ENCODE data around the gene PRRX2.

DNA sequence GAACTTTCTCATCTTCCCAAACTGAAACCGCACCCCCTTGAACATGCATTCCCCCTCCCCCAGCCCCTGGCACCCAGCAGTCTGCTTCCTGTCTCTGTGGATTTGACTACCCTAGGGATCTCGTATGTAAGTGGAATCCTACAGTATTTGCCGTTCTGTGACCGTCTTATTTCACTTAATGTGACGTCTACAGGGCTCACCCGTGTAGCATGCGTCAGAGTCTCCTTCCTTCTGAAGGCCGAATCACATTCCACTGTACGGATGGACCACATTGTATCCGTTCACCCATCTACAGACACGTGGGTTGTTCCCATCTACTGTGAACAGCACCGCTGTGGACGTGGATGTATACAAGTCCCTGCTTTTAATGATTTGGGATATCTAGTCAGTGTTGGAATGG, 4.5 kb downstream of the PRRX2 start:
- TF ChIP-seq, protein P1, sequence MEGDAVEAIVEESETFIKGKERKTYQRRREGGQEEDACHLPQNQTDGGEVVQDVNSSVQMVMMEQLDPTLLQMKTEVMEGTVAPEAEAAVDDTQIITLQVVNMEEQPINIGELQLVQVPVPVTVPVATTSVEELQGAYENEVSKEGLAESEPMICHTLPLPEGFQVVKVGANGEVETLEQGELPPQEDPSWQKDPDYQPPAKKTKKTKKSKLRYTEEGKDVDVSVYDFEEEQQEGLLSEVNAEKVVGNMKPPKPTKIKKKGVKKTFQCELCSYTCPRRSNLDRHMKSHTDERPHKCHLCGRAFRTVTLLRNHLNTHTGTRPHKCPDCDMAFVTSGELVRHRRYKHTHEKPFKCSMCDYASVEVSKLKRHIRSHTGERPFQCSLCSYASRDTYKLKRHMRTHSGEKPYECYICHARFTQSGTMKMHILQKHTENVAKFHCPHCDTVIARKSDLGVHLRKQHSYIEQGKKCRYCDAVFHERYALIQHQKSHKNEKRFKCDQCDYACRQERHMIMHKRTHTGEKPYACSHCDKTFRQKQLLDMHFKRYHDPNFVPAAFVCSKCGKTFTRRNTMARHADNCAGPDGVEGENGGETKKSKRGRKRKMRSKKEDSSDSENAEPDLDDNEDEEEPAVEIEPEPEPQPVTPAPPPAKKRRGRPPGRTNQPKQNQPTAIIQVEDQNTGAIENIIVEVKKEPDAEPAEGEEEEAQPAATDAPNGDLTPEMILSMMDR (IDR thresholded peaks at IDR 0.05; ENCODE audit: low read depth, low read length, poor library complexity, severe bottlenecking) = no peak
- no peak for TF ChIP-seq EZH2phosphoT487 (IDR thresholded peaks at IDR 0.05; ENCODE audit: borderline replicate concordance, low read length)

Measured in DOHH2 (cell line).